Left ventricle myocardium inferior (tissue), 1 donor: Measurements from ENCODE around the gene NTF3. TPM values are rescaled to one million over a fixed set of nuclear protein-coding genes. Genes with fewer than 3 reads are reported as not detected.

Experiments used
- DNase-seq: peaks from one replicate; pipeline ENCODE4 v3.0.0-alpha.2; 2020
- H3K27ac ChIP-seq: fragments of 200-600 bp; replicated peaks from 2 replicates; pipeline ENCODE4 v1.8.0; 2021
- H3K27me3 ChIP-seq: fragments of 200-600 bp; 2 replicates; pipeline ENCODE4 v1.8.0; 2021; ENCODE audit warnings: low read depth
- H3K36me3 ChIP-seq: fragments of 200-600 bp; 2 replicates; pipeline ENCODE4 v1.8.0; 2021
- H3K4me1 ChIP-seq: fragments of 200-600 bp; 2 replicates; pipeline ENCODE4 v1.8.0; 2021
- H3K4me3 ChIP-seq: fragments of 200-600 bp; 2 replicates; pipeline ENCODE4 v1.8.0; 2021; ENCODE audit warnings: mild to moderate bottlenecking, moderate library complexity
- H3K9me3 ChIP-seq: fragments of 200-600 bp; replicated peaks from 2 replicates; pipeline ENCODE4 v1.8.0; 2021
- intact Hi-C: fragments of 100-400 bp; cut with micrococcal nuclease; formaldehyde crosslinking; loops from one replicate; pipeline ENCODE4 v1.11.0; 2022
- total RNA-seq: library from RNA; stranded (reverse); fragmentation: NEBNext Ultra II Directional; extraction: Animal tissue kit (Norgen Biotek cat#: 25700); gene quantifications from one replicate; pipeline ENCODE4 v1.2.1, GENCODE V29; 2021
- TF ChIP-seq, protein P1 (sequence below): fragments of 200-600 bp; IDR thresholded peaks from 2 replicates; pipeline ENCODE4 v1.8.0; 2021; ENCODE audit warnings: antibody characterized with exemption, mild to moderate bottlenecking, borderline replicate concordance
- donor health status: DM: no; HTN: yes; CAD: no; lungs with severe emphysema.

The NTF3 gene
- total RNA-seq, 1 donor from 2014 or later, result 0.99 TPM

GRCh38 chr12:5444520-5444919 lies 12.6 kb downstream of the NTF3 start:
- peaks cover 33% of the 10 kb centered on the region for H3K4me1 ChIP-seq
- intact Hi-C loops, result no loop called here
- no peaks in the 10 kb centered on the region for H3K9me3 ChIP-seq
- no peak for DNase-seq
- no peaks in the 10 kb centered on the region for H3K36me3 ChIP-seq
- no peak overlapping the region for H3K27ac ChIP-seq
- H3K4me3 ChIP-seq, result no peak overlapping the region
- peaks cover 11% of the 10 kb centered on the region for H3K27me3 ChIP-seq
- TF ChIP-seq, protein P1, sequence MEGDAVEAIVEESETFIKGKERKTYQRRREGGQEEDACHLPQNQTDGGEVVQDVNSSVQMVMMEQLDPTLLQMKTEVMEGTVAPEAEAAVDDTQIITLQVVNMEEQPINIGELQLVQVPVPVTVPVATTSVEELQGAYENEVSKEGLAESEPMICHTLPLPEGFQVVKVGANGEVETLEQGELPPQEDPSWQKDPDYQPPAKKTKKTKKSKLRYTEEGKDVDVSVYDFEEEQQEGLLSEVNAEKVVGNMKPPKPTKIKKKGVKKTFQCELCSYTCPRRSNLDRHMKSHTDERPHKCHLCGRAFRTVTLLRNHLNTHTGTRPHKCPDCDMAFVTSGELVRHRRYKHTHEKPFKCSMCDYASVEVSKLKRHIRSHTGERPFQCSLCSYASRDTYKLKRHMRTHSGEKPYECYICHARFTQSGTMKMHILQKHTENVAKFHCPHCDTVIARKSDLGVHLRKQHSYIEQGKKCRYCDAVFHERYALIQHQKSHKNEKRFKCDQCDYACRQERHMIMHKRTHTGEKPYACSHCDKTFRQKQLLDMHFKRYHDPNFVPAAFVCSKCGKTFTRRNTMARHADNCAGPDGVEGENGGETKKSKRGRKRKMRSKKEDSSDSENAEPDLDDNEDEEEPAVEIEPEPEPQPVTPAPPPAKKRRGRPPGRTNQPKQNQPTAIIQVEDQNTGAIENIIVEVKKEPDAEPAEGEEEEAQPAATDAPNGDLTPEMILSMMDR, result no peak

DNA sequence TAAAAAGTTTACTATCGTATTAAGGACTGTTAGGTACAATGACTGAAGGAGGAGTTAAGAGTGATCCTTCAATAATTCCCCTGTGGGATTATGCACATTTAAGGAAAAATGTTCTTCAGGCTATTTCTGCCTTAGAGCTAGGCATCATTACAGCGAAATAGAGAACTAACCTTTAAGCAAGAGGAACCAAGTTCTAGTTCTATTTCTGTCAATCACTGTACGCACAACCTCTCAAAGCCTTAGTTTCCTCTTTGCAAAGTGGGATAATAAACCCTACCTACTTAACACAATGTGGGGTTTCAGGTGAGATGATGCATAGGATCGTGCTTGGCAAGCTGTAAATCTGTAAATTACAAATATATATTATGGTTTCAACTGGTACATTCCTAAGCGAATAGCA lies 15.4 kb downstream of the NTF3 start:
- DNase-seq, result no peak
- intact Hi-C loops, result no loop called here
- H3K36me3 ChIP-seq, result no peaks in the 10 kb centered on the region
- H3K4me1 ChIP-seq, result peaks cover 8% of the 10 kb centered on the region
- no peaks in the 10 kb centered on the region for H3K9me3 ChIP-seq
- TF ChIP-seq, protein P1, result no peak
- H3K27me3 ChIP-seq, result peaks cover 20% of the 10 kb centered on the region
- no peak overlapping the region for H3K4me3 ChIP-seq
- no peak overlapping the region for H3K27ac ChIP-seq

DNA sequence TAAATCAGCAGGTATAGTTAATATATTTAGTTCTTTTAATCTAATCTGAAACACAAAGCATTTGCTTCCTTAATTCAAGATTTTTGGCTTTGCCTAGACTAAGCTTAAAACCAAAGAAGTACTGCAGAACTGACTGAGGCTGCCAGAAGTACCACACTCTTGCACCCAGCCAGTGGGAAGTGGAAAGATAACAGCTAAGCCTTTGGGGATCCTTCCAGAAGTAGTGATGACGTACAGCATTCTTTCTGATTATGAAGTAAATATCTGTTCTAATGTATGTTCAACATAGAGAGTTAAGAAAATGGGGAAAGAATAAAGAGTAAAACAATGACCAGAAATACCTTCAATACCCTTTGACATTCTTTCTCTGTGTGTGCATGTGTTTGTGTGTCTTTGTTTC lies 19.3 kb downstream of the NTF3 start:
- TF ChIP-seq, protein P1, result no peak
- no peak overlapping the region for H3K27ac ChIP-seq
- intact Hi-C loops, result no loop called here
- no peak overlapping the region for H3K4me3 ChIP-seq
- H3K36me3 ChIP-seq, result no peaks in the 10 kb centered on the region
- no peak for DNase-seq
- H3K9me3 ChIP-seq, result no peaks in the 10 kb centered on the region
- peaks cover 24% of the 10 kb centered on the region for H3K27me3 ChIP-seq
- H3K4me1 ChIP-seq, result peaks cover 10% of the 10 kb centered on the region

- Histone ChIP-seq H3K4me1 (peaks cover 21% of the 10 kb centered on the region), H3K9me3 (no peaks in the 10 kb centered on the region), H3K27ac (no peak overlapping the region), H3K27me3 (peaks cover 24% of the 10 kb centered on the region), H3K4me3 (no peak overlapping the region), H3K36me3 (no peaks in the 10 kb centered on the region)
- no peak for DNase-seq
- intact Hi-C loops, result no loop called here
- TF ChIP-seq, protein P1, result no peak
Measured at GRCh38 chr12:5452569-5452968, 20.7 kb downstream of the NTF3 start.

GRCh38 chr12:5453466-5453865 lies 21.6 kb downstream of the NTF3 start:
- intact Hi-C loops, result no loop called here

More at GRCh38 chr12:5453466-5453865, 21.6 kb downstream of the NTF3 start:
- H3K27ac ChIP-seq, result no peak overlapping the region
- no peaks in the 10 kb centered on the region for H3K36me3 ChIP-seq
- H3K4me1 ChIP-seq, result peaks cover 22% of the 10 kb centered on the region
- no peaks in the 10 kb centered on the region for H3K9me3 ChIP-seq
- TF ChIP-seq, protein P1, result no peak
- DNase-seq, result no peak
- H3K4me3 ChIP-seq, result no peak overlapping the region
- H3K27me3 ChIP-seq, result peaks cover 30% of the 10 kb centered on the region
